C4-2B (cell line): ENCODE results near the gene SUN5.

Source experiments
- H3K27ac ChIP-seq: fragments of 450-650 bp; 2 replicates; pipeline ENCODE4 v1.5.1; 2017
- CTCF ChIP-seq: fragments of 450-650 bp; conservative IDR thresholded peaks from 2 replicates; pipeline ENCODE4 v1.5.1; 2017; ENCODE audit warnings: mild to moderate bottlenecking
- ZFX ChIP-seq: fragments of 450-650 bp; IDR thresholded peaks from 2 replicates; pipeline ENCODE4 v1.6.1; 2017

The SUN5 gene

GRCh38 chr20:32941155-32941885 is 62.9 kb downstream of the SUN5 start:
- no peak overlapping the region for H3K27ac ChIP-seq
- TF ChIP-seq ZFX (no peak), CTCF (no peak)

- no peak overlapping the region for H3K27ac ChIP-seq
- TF ChIP-seq CTCF: no peak
- TF ChIP-seq ZFX: no peak
Observed at GRCh38 chr20:32934580-32934979, 69.7 kb downstream of the SUN5 start.
